GM12864 (cell line): Measurements from ENCODE around the gene HDAC10.

Experiments used
- DNase-seq: peaks from one replicate; pipeline ENCODE4 v3.0.0-alpha.2; 2011; ENCODE audit warnings: low read depth
- H3K4me3 ChIP-seq: 2 replicates; pipeline ENCODE4 v1.5.1; 2011; ENCODE audit warnings: mild to moderate bottlenecking, low read depth, low read length, control low read depth
- TF ChIP-seq, protein P1 (sequence below): IDR thresholded peaks from 2 replicates; pipeline ENCODE4 v1.5.1; 2011; ENCODE audit warnings: low read depth, mild to moderate bottlenecking, moderate library complexity, low read length, control low read depth, inconsistent platforms; ENCODE audit errors: missing control alignments

The HDAC10 gene, protein sequence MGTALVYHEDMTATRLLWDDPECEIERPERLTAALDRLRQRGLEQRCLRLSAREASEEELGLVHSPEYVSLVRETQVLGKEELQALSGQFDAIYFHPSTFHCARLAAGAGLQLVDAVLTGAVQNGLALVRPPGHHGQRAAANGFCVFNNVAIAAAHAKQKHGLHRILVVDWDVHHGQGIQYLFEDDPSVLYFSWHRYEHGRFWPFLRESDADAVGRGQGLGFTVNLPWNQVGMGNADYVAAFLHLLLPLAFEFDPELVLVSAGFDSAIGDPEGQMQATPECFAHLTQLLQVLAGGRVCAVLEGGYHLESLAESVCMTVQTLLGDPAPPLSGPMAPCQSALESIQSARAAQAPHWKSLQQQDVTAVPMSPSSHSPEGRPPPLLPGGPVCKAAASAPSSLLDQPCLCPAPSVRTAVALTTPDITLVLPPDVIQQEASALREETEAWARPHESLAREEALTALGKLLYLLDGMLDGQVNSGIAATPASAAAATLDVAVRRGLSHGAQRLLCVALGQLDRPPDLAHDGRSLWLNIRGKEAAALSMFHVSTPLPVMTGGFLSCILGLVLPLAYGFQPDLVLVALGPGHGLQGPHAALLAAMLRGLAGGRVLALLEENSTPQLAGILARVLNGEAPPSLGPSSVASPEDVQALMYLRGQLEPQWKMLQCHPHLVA

DNA sequence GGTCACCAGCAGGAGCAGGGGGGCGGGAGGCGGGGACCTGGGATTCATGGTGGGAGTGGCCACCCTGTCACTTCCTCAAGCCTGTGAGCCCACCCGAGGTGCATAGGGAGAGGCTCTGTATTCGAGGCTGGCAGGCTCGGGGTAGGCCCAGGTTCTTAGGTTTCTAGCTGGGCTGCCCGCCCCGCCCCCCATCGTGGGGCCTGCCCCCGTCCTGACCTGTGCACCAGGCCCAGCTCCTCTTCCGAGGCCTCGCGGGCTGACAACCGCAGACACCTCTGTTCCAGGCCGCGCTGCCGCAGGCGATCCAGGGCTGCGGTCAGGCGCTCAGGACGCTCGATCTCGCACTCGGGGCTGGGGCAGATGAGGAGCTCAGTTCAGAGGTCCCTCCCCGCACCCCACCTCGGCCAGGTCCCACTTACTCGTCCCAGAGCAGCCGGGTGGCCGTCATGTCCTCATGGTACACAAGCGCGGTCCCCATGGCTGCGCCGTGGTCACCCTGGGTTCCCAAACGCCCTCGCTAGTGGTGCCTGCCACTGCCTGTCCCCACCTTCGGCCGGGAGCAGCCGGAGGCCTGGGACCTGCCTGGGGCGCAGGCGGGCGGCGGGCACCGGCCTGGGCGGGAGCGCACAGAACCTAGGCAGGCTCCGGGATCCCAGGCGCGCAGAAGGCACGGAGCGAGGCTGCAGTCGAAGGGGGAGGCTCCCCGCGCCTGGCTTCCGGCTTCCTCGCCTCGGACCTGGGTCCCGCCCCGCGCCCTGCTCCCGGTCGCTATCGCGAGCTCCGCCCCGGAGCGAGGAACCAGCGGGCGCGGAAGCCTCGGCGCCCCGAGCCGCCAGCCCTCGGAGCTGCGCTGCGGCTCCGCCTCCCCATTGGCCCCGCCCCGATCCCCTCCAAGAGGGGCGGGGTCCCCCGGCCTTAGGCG lies at the start of gene HDAC10:
TSS of gene HDAC10 (minus strand) at position 711 of the 922 bp plus-strand sequence. CDS start at position 478, 233 bp downstream.
- peak within 1 kb of the TSS; percentile 92 for H3K4me3 ChIP-seq
- no peak for DNase-seq
- TF ChIP-seq, protein P1, sequence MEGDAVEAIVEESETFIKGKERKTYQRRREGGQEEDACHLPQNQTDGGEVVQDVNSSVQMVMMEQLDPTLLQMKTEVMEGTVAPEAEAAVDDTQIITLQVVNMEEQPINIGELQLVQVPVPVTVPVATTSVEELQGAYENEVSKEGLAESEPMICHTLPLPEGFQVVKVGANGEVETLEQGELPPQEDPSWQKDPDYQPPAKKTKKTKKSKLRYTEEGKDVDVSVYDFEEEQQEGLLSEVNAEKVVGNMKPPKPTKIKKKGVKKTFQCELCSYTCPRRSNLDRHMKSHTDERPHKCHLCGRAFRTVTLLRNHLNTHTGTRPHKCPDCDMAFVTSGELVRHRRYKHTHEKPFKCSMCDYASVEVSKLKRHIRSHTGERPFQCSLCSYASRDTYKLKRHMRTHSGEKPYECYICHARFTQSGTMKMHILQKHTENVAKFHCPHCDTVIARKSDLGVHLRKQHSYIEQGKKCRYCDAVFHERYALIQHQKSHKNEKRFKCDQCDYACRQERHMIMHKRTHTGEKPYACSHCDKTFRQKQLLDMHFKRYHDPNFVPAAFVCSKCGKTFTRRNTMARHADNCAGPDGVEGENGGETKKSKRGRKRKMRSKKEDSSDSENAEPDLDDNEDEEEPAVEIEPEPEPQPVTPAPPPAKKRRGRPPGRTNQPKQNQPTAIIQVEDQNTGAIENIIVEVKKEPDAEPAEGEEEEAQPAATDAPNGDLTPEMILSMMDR = no peak

DNA sequence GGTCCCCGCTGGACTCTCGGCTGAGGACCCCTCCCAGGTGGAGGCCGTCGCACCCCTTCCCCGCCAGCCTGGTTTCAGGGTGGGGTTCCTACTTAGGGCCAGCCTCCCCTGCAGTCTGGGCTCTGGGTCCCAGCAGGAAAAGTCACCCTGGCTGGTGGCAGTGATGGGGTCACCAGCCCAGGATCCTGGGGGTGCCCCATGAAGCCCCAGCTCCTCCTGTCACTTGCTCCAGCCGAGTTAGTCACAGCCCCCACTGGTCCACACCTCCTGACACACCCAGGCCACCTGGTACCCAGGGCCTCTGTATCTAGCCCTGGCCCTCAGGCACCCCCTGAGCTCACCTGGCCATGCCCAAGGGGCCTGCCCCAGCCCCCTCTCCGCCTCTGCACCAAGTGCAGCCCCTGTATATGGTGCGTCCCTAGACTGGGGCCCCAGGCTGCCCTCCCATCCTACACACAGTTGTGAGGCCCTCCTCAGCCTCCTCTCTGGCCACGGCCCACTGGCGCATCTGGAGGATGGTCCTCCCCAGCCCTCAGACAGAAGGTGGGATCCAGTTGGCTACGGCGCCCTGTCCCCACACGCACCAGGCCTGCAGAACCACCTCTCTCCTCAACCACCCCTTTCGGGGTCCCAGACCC lies 49.7 kb upstream of the HDAC10 start:
- TF ChIP-seq, protein P1 = no peak
- DNase-seq = no peak
- H3K4me3 ChIP-seq = no peak overlapping the region

DNA sequence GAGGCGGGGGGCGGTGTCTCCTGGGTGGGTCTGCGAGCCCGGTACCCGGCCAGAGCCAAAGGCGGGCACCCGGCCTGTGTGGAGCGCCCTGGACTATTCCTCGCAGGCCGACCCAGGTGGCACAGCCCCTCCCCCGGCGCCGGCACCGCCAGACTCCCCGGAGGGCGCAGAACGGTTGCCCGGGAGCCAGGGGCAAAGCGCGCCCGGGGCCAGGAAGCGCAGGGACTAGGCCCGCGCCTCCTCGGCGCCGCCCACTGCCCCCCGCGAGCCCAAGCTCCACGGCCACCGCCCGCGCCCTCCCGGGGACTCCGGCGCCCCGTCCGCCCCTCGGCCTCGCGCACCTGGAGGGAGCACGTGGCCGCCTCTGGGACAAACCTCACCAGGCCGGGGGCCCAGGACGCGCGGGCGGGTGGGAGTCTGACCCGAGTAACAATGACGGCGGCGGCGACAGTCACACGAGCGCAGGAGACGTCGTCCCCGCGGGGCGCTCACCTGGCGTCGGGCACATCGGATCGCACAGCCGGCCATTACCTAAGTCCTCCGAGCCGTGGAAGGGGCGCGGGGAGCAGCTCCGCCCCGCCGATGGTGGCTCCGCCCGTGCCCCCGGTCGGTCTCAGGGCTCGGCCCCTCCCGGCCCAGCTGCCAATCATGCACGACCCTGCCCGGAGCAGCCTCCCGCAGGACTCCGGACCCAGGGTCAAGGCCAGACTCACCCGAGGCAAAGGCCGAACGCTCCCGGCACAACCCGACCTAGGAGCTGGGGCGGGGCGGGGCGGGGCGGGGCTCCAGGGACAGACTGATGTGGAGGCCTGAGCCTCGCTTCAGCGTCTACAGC lies 48.9 kb upstream of the HDAC10 start:
- no peak overlapping the region for H3K4me3 ChIP-seq
- DNase-seq = no peak

DNA sequence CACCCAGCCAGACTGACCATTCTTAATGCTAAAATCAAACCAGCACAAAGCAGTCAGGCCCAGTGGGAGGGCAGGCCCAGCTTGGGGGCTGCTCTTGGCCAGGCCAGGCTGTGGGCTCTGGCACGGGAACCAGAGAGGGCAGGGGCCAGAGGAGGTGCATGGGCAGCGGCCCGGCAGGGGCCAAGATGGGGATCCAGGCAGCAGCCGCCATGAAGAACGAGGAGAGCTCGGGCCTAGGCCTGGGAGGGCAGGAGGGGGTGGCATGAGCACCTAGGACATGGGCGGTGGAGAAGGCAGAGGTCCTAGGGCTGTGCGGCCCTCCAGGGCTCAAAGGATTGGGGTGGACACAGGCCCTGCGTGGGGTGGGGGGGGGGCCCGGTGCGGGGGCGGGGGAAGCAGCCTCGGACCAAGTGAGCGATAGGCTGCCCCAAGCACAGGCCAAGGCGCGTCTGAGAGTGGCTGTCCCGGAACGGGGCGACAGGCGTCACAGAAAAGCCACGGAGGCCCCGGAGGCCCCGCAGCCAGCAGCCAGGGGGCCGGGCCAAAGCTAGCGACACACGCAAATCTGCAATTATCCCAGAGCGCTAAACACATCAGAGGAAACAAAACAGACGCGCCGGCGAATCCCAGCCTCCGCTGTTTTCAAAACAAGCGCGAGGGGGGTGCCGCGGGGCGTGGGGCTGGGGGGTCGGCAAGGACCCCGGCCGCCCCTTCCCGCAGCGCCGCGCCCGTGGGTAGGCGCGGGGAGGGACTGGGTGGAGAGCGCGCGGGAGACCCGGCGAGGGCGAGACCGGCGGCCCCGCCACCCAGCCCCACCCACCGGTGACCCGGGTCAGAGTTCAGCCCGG lies 48.1 kb upstream of the HDAC10 start:
- TF ChIP-seq, protein P1 = no peak
- no peak for DNase-seq
- H3K4me3 ChIP-seq = no peak overlapping the region

More for the DNA sequence above, 48.9 kb upstream of the HDAC10 start:
- TF ChIP-seq, protein P1 = no peak

DNA sequence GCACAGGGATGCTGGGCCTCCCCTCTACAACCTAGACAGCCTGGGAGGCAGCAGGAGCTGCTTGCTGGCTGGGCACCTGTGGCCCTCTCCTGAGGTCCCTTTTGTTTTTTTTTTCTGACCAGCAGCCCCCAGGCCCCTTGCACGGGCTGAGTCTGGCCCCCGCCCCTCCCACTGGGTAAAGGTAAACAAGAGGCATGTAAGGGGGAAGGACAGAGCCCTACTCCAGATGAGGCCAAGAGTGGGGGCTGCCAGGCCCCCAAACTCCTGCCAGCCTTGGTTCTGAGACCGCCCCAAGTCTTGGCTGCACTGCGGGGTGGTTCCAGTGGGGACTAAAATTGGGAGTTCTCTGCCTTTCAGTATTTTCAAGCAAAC lies 47.2 kb upstream of the HDAC10 start:
- H3K4me3 ChIP-seq = no peak overlapping the region
- TF ChIP-seq, protein P1 = no peak
- DNase-seq = no peak
